HG03108 (cell line): ENCODE data around the gene VPS8.

Source experiments
- ATAC-seq: cut with Tn5 transposase; IDR thresholded peaks from one replicate; pipeline ENCODE4 v1.9.1; 2021; ENCODE audit warnings: moderate library complexity; ENCODE audit not compliant: unreplicated experiment

Gene VPS8

DNA sequence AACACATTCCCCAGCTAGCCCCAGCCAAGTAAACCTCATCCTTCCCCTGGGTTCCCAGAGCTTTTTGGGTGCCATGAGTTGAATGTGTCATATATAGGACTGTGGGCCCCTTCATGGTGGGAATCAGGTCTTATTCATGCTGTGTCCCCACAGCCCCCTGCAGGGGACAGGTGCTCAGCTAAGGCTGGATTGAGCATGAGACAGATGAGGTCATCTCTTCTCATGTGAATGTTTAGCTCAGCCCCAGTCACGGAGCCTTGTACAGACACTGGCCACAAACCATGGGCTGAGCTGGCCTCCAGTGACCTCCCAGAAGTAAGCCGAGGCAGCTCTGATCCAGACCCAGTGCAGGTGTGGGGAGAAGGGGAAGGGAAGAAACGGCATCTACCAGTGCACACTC lies 270.2 kb downstream of the VPS8 start:
- no peak for ATAC-seq

DNA sequence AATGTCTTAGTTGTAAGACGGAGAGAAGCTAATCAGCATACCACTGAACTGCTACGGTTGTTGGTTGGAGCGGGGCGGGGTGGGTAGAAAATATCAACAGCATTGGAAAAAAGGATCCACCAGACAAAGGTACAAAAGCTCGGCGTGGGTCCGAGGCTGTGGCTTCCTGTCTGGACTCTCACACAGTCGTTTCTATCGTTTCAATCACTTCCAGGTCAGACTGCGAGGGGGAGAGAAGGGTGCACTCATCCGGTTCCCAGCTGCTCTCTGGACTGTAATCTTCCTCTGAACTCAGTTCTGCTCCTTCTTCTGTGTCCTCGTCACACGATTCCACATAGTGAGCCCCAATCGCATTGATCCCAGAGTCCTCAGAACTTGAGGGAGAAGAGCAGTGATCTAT lies 270.9 kb downstream of the VPS8 start:
- ATAC-seq = no peak

DNA sequence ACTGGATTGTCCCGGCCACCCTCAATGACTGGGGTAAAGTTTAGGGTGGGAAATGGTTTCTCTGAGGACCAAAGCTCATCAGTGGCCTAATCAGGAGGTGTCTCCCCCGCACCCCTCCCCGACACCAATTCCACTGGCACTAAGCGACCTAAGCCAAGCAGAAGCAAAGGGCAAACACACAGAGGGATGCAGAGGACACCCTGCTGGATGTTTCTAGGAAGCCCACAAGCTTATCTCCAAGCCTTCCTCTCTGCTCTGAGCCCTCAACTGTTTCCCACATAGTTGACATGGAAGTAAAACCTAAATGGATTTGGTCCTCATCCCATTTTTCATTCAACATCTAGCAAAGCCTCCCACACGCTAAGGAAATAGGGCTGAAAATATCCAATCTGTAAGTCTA lies 272.4 kb downstream of the VPS8 start:
- no peak for ATAC-seq

DNA sequence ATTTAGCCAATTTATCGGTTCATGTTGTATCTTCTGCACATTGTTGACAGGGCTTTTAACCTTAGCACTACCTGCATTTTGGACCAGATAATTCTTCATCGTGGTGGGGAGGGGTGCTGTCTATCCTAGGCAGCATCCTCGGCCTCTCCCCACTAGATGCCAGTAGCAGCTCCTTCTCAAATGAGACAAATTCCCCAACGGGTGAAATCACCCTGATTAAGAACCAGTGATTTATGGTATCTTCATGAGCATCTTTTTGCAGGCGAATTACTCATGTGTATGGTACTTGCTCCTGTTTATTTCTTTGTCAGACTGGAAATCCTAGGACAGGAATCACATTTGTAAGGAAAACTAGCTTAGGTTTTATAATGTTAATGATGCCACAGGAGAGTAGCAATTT lies 272.9 kb downstream of the VPS8 start:
- ATAC-seq = no peak

DNA sequence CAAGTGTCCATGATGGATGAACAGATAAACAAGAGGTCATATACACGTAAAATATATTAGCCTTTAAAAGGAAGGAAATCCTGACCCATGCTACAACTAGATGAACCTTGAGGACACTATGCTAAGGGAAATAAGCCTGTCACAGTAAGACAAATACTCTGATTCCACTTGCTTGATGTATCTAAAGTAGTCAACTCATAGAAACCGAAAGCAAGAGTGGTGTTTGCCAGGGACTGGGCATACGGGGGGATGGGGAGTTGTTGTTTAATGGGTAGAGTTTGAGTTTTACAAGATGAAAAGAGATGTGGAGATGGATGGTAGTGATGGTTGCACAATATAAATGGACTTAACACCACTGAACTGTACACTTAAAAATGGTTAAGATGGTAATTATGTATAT lies 275.5 kb downstream of the VPS8 start:
- ATAC-seq = no peak

DNA sequence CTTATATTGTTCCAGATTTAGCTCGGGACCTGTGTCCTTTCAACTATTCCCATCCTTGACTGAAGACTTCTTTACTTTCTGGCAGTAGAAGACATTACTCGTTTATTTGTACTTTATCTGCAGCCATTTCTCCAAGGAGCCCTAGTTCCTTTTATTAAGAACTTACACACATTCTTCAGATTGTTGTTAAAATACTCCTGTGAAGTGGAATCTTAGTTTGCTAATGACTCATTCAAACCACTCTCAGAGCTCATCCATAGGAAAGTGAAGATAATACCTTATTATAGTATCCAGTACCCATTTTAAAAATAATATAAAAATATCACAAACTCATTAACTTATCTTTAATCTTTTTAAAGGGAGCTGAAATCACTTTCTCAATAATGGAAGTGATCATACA lies 277.4 kb downstream of the VPS8 start:
- no peak for ATAC-seq

DNA sequence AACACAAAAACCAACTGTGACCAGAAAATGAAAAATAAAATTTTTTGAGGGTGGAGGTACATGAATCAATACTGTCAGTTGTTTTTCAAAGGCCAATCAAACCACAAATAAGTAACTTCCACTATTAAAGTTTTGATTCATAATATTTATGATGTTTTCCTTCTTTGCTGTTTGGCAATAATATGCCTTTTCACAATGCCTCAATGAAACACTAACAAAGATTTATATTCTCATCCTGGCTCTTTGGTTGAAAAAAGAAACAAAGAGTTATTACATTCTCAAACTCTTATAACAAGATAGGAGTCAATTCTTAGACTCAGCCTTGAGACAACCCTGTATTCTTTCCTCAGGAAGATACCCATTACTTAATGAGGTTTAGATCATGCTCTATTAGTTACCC lies 277.8 kb downstream of the VPS8 start:
- no peak for ATAC-seq

DNA sequence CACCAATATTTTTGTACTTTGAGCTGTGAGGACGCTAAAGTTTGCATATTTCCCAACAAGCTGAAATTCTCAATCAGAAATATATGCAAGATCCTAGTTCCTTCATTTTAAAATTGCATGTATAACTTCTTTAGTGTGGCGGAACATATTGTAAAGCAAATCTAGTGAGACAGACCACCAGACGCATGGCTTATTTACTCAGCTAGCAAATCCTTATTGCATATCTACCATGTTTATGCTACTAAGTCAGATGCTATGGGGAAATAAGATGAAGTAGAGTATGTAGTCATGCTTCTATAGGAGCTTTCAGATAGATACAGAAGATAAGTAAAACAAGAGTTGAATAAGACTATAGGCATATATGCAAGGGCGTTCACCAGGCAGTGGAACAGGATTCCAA lies 278.8 kb downstream of the VPS8 start:
- ATAC-seq = no peak

DNA sequence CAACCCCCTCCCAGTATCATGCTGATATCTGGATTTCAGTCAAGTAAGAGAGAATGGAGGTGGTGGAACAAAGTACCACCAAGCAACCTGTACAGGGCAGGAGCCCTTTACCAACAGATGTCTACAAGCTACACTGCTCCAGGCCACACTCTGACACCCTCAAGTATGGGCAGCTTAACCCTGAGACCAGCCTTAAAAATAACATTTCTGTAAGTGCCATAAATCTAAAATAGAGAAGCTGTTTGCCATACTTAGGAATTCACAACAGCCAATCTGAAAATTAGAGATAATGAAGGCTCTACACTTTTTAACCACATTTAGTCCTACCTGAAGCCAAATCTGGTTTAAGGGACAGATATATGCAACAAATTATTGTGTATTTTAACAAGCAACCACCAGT lies 281.1 kb downstream of the VPS8 start:
- ATAC-seq = no peak

DNA sequence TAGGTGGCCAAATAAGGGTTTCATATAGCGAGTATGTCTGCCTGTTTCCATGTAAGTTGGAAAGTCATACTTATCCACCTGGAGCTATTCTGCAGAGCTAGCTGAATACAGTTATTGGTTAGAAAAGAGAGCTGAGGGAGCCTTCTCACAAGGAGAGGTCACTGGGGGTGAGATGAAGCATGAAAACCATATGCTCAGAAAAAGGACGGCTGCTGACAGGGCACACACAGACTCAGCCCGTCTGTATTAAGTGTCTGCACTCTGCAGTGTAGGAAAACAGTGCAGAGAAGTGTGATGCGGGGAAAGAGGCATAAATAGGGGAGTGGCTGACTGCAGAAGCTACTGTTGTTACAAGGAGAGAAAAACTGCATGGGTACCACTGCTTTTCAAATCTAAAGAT lies 282.7 kb downstream of the VPS8 start:
- no peak for ATAC-seq
